ENCODE data around the gene ZNF683.

GRCh38 chr1:26368006-26368405 lies 4.5 kb downstream of the ZNF683 start:
- TF ChIP-seq MXI1 (conservative IDR thresholded peaks at IDR 0.05; ENCODE audit: poor library complexity, severe bottlenecking) (no peak), EZH2 (IDR thresholded peaks at IDR 0.05; ENCODE audit: borderline replicate concordance, insufficient read depth, low read length, poor library complexity, severe bottlenecking) (no peak), RAD21 (conservative IDR thresholded peaks at IDR 0.05) (no peak), CTCF (IDR thresholded peaks at IDR 0.05; ENCODE audit: poor library complexity, severe bottlenecking) (no peak)

Measured in neural cell (in vitro differentiated cells).